Adipocyte (in vitro differentiated cells): Measurements from ENCODE around the gene NFIA.
A peak's percentile ranks its signal among the peaks of the same experiment; 100 is the strongest.

Experiments
- DNase-seq: peaks from one replicate; pipeline ENCODE4 v3.0.0-alpha.2; 2015; ENCODE audit warnings: low read depth
- H3K27me3 ChIP-seq: replicated peaks from 2 replicates; pipeline ENCODE4 v1.7.0; 2013; ENCODE audit warnings: mild to moderate bottlenecking, low read length, moderate library complexity; ENCODE audit not compliant: control insufficient read depth, insufficient read depth
- H3K36me3 ChIP-seq: 2 replicates; pipeline ENCODE4 v1.7.0; 2013; ENCODE audit warnings: low read length, mild to moderate bottlenecking, moderate library complexity; ENCODE audit not compliant: control insufficient read depth, insufficient read depth, severe bottlenecking
- H3K4me1 ChIP-seq: 2 replicates; pipeline ENCODE4 v1.7.0; 2013; ENCODE audit warnings: mild to moderate bottlenecking, low read length, moderate library complexity; ENCODE audit not compliant: control insufficient read depth, insufficient read depth
- H3K4me3 ChIP-seq: 2 replicates; pipeline ENCODE4 v1.7.0; 2013; ENCODE audit warnings: mild to moderate bottlenecking, low read length, moderate library complexity
- H3K9ac ChIP-seq: 2 replicates; pipeline ENCODE4 v1.7.0; 2013; ENCODE audit warnings: mild to moderate bottlenecking, low read length, moderate library complexity
- H3K9me3 ChIP-seq: 2 replicates; pipeline ENCODE4 v1.7.0; 2013; ENCODE audit warnings: mild to moderate bottlenecking, low read length, moderate library complexity; ENCODE audit not compliant: control insufficient read depth

NFIA gene

GRCh38 chr1:61265665-61266064 lies 183.3 kb downstream of the NFIA start:
- Histone ChIP-seq H3K4me1 (peaks cover 8% of the 10 kb centered on the region), H3K27me3 (no peaks in the 10 kb centered on the region), H3K9me3 (no peaks in the 10 kb centered on the region), H3K4me3 (no peak overlapping the region), H3K9ac (no peak overlapping the region), H3K36me3 (no peaks in the 10 kb centered on the region)
- DNase-seq, result no peak

- Histone ChIP-seq H3K36me3 (no peaks in the 10 kb centered on the region), H3K4me3 (no peak overlapping the region)
- no peak for DNase-seq
Measured at GRCh38 chr1:61266738-61267137, 184.4 kb downstream of the NFIA start.

DNA sequence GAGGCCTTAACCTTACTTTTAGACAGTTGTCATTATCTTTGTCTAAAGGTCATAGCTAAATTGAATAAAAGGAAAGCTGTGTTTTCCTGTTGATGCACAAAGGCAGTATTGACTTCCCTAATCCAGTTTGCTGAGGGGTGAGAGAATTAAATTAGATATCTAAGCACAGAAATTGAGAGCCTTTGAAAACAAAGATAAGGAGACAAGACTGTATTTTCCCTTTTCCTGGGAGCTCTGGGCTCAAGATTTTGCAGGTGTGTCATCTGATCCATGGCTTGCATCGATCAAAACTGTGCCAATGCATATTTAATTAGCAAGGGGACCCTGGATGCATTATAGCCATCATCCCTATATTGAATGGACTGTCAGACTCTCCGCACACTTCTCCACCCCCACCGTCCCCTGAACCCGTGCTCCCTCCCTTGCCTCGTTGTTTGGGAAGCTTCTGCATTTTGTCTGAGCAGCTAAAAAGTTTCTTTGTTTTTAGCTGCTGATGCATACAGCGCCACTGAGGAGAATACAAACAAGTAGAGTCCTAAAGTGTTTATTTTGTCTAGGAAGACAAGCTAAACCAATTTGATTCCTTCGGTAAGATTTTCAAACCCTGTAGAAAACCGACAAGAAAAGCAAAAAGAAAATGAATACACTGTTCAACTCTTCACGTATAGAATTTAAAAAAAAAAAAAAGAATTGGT lies 186.3 kb downstream of the NFIA start:
- no peaks in the 10 kb centered on the region for H3K9me3 ChIP-seq
- H3K27me3 ChIP-seq, result no peaks in the 10 kb centered on the region
- H3K9ac ChIP-seq, result no peak overlapping the region
- H3K4me1 ChIP-seq, result peaks cover 9% of the 10 kb centered on the region
- H3K4me3 ChIP-seq, result no peak overlapping the region
- no peaks in the 10 kb centered on the region for H3K36me3 ChIP-seq
- no peak for DNase-seq

More at GRCh38 chr1:61266738-61267137, 184.4 kb downstream of the NFIA start:
- Histone ChIP-seq H3K9ac (no peak overlapping the region), H3K27me3 (no peaks in the 10 kb centered on the region), H3K4me1 (peaks cover 4% of the 10 kb centered on the region), H3K9me3 (no peaks in the 10 kb centered on the region)

GRCh38 chr1:61269602-61270001 lies 187.2 kb downstream of the NFIA start:
- Histone ChIP-seq H3K9ac (no peak overlapping the region), H3K4me1 (peaks cover 17% of the 10 kb centered on the region), H3K36me3 (no peaks in the 10 kb centered on the region), H3K9me3 (no peaks in the 10 kb centered on the region), H3K4me3 (no peak overlapping the region), H3K27me3 (no peaks in the 10 kb centered on the region)
- DNase-seq, result no peak

- no peaks in the 10 kb centered on the region for H3K36me3 ChIP-seq
- no peak overlapping the region for H3K9ac ChIP-seq
- peaks cover 17% of the 10 kb centered on the region for H3K4me1 ChIP-seq
- no peak overlapping the region for H3K4me3 ChIP-seq
- H3K9me3 ChIP-seq, result no peaks in the 10 kb centered on the region
- H3K27me3 ChIP-seq, result no peaks in the 10 kb centered on the region
- no peak for DNase-seq
Measured at GRCh38 chr1:61270107-61270506, 187.7 kb downstream of the NFIA start.

DNA sequence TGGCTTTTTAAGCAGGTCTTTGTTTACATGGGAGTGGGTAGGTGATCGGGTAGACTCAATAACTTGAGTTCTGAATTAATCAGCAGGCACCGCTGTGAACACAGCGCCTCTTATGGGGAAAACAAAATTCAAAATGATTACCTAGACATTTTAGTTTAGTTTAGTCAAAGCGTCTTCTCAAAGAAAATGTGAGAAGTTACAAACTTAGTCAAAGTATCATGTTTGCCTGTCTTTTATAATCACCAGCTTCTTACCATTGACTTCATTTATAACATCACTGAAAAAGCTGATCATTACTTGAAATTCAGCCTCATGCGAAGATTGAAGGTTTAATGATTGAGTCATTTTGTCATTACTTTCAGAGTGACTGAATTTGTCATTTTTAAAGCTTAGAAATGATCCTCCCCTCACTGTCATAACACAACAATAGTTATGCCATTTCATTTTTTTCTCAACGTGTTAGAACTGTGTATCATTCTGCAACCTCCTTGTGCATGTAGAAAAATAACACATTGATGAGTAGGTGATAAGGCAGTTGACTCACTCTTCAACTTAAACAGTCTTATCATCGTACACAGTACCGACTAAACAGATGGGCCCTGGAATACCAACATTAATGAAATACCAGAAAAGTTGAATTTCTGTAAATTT lies 188.5 kb downstream of the NFIA start:
- Histone ChIP-seq H3K4me1 (peaks cover 24% of the 10 kb centered on the region), H3K9ac (no peak overlapping the region), H3K27me3 (no peaks in the 10 kb centered on the region), H3K9me3 (no peaks in the 10 kb centered on the region), H3K36me3 (no peaks in the 10 kb centered on the region), H3K4me3 (no peak overlapping the region)
- no peak for DNase-seq

- Histone ChIP-seq H3K27me3 (no peaks in the 10 kb centered on the region), H3K36me3 (no peaks in the 10 kb centered on the region), H3K9ac (no peak overlapping the region), H3K9me3 (no peaks in the 10 kb centered on the region), H3K4me1 (peaks cover 29% of the 10 kb centered on the region), H3K4me3 (no peak overlapping the region)
- DNase-seq, result no peak
Measured at GRCh38 chr1:61271412-61271789, 189.0 kb downstream of the NFIA start.

GRCh38 chr1:61273167-61273705 lies 190.9 kb downstream of the NFIA start:
- Histone ChIP-seq H3K4me3 (peak overlapping the region; percentile 23), H3K4me1 (peaks cover 45% of the 10 kb centered on the region), H3K36me3 (no peaks in the 10 kb centered on the region), H3K27me3 (no peaks in the 10 kb centered on the region), H3K9ac (peak overlapping the region; percentile 2), H3K9me3 (no peaks in the 10 kb centered on the region)
- DNase-seq, result no peak

GRCh38 chr1:61273861-61274260 lies 191.5 kb downstream of the NFIA start:
- Histone ChIP-seq H3K36me3 (no peaks in the 10 kb centered on the region), H3K9ac (peak overlapping the region; percentile 2), H3K9me3 (no peaks in the 10 kb centered on the region), H3K27me3 (no peaks in the 10 kb centered on the region), H3K4me1 (peaks cover 45% of the 10 kb centered on the region), H3K4me3 (peak overlapping the region; percentile 23)
- no peak for DNase-seq

GRCh38 chr1:61274939-61275338 lies 192.6 kb downstream of the NFIA start:
- H3K4me1 ChIP-seq, result peaks cover 52% of the 10 kb centered on the region
- H3K9me3 ChIP-seq, result no peaks in the 10 kb centered on the region
- no peaks in the 10 kb centered on the region for H3K27me3 ChIP-seq
- peak overlapping the region; percentile 57 for H3K9ac ChIP-seq
- peak overlapping the region; percentile 69 for H3K4me3 ChIP-seq
- no peaks in the 10 kb centered on the region for H3K36me3 ChIP-seq
- DNase-seq, result no peak

GRCh38 chr1:61276246-61276645 lies 193.9 kb downstream of the NFIA start:
- peak overlapping the region; percentile 69 for H3K4me3 ChIP-seq
- H3K9me3 ChIP-seq, result no peaks in the 10 kb centered on the region
- H3K4me1 ChIP-seq, result peaks cover 55% of the 10 kb centered on the region
- no peaks in the 10 kb centered on the region for H3K27me3 ChIP-seq
- H3K9ac ChIP-seq, result peak overlapping the region; percentile 5
- H3K36me3 ChIP-seq, result no peaks in the 10 kb centered on the region
- DNase-seq, result no peak
